A549 treated with RU486 at 1 μM for 4 hours (cell line): Measurements from ENCODE around the gene C11orf65. TPM values are rescaled to one million over a fixed set of nuclear protein-coding genes. Genes with fewer than 3 reads are reported as not detected.

Experiments
- total RNA-seq: library from RNA; stranded (reverse); fragments of 200-300 nt; extraction: Qiagen RNA extraction; gene quantifications from 5 replicates; pipeline ENCODE4 v1.2.3, GENCODE V29; 2022; ENCODE audit warnings: low read depth

The C11orf65 gene
- total RNA-seq = 0.20 to 0.65 TPM in 2 of 5 replicates, not detected in the others

GRCh38 chr11:108467091-108467823, at the start of gene C11orf65:
C11orf65 (minus strand) TSS chr11:108467529; CDS start chr11:108461559, 5,970 bp downstream.

GRCh38 chr11:108498046-108498815, 30.9 kb upstream of the C11orf65 start, which contains the start of gene POGLUT3:
POGLUT3 (minus strand) TSS chr11:108498384; CDS start chr11:108498366, 18 bp downstream.

Other genes starting within 250 kb of the C11orf65 start
- 3.0 to 6.9 TPM (median 5.7 TPM) in 5 replicates for gene NPAT, start 244.9 kb downstream of the C11orf65 start, total RNA-seq
- gene ATM, start 244.5 kb downstream of the C11orf65 start, total RNA-seq = 5.1 to 12.1 TPM (median 8.2 TPM) in 5 replicates
- 9.1 to 12.7 TPM (median 12.3 TPM) in 5 replicates for gene POGLUT3, start 30.9 kb upstream of the C11orf65 start, total RNA-seq
- gene EXPH5, start 126.2 kb upstream of the C11orf65 start, total RNA-seq = 0.02 to 0.06 TPM (median 0.04 TPM) in 4 of 5 replicates, not detected in the other
- 55.7 to 78.9 TPM (median 60.6 TPM) in 5 replicates for gene DDX10, start 197.5 kb upstream of the C11orf65 start, total RNA-seq